Astrocyte of the cerebellum (primary cell): ENCODE results near the gene CANT1.

Experiments
- DNase-seq: peaks from one replicate; pipeline ENCODE4 v3.0.0-alpha.2; 2011; ENCODE audit warnings: low read depth
- H3K4me3 ChIP-seq: 2 replicates; pipeline ENCODE4 v1.5.1; 2011; ENCODE audit warnings: mild to moderate bottlenecking, low read depth, low read length, moderate library complexity
- in situ Hi-C: cut with HindIII; loops from 2 replicates; pipeline ENCODE4 v1.10.0; 2017; ENCODE audit warnings: low sequenced_read_pairs
- TF ChIP-seq, protein P1 (sequence below): IDR thresholded peaks from 2 replicates; pipeline ENCODE4 v1.5.1; 2012; ENCODE audit warnings: low read length, low read depth, moderate library complexity, mild to moderate bottlenecking; ENCODE audit errors: missing control alignments

The CANT1 gene

DNA sequence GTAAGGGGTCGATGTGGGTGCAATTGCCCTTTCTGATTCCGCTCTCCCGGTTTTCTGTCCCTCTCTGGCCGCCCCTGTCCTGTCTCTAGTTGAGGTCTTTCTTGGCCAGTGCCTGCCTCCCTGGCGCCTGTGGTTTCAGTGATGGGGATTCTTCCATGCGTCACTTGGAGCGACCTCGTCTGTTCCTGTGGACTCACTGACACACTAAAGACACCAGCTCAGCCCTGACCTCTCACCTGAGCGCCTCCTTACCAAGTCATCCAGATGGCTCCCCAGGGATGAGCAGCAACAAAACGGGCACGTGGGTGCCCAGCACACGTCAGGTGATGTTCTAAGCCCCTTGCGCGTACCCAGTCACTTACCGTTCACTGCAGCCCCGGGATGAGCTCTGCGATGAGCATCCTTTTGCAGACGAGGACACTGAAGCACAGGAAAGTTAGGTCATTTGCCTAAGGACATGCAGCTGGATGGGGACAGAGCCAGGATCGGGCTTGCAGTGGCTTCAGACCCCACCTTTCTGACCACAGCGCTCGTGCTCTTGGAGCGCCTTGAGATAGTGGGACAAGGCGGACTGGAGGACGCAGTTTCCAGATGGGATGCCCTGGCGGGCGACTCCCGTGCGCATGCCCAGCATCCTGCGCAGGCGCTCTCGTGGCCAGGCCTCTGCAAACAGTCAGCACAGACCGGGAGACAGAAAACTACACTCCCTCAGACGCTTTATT lies 18.4 kb downstream of the CANT1 start:
- TF ChIP-seq, protein P1, sequence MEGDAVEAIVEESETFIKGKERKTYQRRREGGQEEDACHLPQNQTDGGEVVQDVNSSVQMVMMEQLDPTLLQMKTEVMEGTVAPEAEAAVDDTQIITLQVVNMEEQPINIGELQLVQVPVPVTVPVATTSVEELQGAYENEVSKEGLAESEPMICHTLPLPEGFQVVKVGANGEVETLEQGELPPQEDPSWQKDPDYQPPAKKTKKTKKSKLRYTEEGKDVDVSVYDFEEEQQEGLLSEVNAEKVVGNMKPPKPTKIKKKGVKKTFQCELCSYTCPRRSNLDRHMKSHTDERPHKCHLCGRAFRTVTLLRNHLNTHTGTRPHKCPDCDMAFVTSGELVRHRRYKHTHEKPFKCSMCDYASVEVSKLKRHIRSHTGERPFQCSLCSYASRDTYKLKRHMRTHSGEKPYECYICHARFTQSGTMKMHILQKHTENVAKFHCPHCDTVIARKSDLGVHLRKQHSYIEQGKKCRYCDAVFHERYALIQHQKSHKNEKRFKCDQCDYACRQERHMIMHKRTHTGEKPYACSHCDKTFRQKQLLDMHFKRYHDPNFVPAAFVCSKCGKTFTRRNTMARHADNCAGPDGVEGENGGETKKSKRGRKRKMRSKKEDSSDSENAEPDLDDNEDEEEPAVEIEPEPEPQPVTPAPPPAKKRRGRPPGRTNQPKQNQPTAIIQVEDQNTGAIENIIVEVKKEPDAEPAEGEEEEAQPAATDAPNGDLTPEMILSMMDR, result no peak
- no peak for DNase-seq
- in situ Hi-C loops, result no loop called here
- no peak overlapping the region for H3K4me3 ChIP-seq

DNA sequence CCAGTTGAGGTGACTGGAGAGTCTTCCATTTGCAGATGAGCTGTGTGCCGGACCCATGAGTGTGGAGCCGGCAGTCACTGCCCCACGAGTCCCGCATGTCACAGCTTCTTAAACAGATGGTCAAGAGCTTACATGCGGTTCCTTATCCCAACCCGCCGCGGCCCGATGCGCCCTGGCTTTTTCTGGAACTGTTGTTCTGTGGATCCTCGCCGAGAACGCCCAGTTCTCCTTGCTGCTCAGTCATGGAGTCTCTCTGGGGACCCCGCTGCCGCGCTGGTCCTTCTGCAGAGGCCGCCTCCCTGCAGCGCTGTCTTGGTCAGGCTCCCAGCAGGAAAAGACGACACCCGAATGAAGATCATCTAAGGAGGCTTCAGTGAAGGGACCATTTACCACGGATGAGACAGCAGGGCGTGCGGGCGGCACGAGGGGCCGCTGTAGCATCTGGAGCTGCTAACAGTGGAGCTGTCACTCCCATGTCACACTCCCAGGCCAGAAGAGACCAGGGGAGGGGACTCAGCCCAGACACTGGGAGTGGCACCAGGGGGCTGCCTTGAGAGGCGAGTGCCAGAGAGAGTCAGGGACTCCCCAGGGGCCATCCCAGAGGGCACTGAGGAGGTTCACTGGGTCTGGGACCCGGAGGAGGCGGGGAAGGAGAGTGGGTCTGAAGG lies 19.1 kb downstream of the CANT1 start:
- TF ChIP-seq, protein P1, result no peak
- in situ Hi-C loops, result no loop called here
- DNase-seq, result no peak
- no peak overlapping the region for H3K4me3 ChIP-seq

DNA sequence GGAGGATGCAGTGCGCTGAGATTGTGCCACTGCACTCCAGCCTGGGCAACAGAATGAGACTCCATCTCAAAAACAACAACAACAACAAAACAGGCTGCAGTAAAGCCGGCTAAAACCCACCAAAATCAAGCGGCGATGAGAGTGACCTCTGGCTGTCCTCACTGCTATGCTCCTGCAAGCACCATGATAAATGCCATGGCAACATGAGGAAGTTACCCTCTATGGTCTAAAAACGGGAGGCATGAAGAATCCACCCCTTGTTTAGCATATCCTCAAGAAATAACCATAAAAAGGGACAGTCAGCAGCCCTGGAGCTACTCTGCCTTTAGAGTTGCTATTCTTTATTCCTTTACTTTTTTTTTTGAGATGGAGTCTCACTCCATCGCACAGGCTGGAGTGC lies 21.4 kb downstream of the CANT1 start:
- no peak for DNase-seq
- no peak overlapping the region for H3K4me3 ChIP-seq
- TF ChIP-seq, protein P1, result no peak
- in situ Hi-C loops, result no loop called here

DNA sequence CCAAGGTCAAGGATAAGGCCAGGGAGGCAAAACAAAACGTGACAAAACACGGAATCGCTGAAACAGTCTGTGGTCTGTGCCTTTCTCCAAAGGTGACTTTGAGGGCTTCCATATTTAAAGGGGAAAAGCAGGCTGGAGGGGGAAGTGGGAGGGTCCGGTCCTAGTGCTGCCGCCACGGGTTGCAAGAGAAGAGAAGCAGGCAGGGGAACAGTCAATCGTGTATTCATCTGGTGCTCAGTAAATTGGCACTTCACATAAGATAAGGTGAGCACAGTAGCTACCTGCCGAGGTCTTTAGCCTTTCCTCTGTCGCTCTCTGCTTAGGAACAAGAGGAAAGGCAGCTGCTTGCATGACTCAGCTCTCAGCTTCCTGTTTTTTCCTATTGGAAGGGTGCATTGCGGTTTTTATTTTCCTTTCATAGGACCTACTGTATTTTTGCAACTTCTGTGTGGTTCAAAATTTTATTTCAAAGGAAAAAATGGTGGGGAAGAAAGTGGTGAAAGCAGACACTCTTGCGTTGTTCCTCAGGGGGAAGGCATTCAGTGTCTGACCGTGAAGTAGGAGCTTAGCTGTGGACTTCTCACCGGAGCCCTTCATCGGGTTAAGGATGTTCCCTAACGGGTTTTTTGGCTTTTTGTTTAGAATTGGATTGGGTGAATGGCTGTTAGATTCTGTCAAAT lies 22.8 kb downstream of the CANT1 start:
- TF ChIP-seq, protein P1, result no peak
- peak; percentile 45 for DNase-seq
- in situ Hi-C loops, result no loop called here
- H3K4me3 ChIP-seq, result peak overlapping the region; percentile 1

DNA sequence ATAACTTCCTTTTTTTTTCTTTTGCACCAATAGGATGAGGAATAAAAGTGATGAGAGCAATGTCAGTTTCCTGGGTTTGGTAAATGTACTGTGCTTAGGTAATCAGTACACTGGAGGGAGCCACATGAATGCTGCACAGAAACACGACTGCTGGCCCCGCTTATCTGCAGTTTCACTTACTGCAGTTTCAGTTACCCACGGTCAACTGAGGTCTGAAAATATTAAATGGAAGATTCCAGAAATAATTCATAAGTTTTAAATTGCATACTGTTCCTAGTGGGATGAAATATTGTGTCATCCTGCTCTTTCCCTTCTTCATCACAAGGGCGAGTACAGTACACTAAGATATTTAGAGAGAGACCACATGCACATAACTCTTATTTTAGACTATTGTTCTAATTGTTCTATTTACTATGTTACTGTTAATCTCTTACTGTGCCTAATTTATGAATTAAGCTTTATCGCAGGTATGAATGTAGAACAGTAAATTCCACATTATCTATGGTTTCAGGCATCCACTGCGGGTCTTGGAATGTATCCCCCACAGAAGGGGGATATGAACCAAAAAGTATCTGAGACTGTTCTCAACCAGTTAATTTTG lies 23.4 kb downstream of the CANT1 start:
- no peak overlapping the region for H3K4me3 ChIP-seq
- in situ Hi-C loops, result no loop called here
- peak; percentile 81 for DNase-seq
- TF ChIP-seq, protein P1, result peak; percentile 45

DNA sequence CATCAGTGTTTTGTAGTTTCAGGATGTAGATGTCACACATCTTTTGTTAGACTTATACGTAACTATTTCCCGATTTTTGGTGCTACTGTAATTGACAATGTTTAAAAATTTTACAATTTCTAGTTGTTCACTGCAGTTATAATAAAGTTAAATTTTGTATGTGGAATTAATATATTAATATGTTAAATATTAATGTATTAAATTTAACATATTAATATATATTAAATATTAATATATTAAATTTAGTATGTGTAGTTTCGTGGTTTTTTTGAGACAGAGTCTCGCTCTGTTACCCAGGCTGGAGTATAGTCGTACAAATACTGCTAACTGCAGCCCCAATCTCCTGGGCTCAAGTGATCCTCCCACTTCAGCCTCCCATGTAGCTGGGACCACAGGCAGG lies 24.2 kb downstream of the CANT1 start:
- no peak overlapping the region for H3K4me3 ChIP-seq
- TF ChIP-seq, protein P1, result no peak
- in situ Hi-C loops, result no loop called here
- DNase-seq, result no peak
